T follicular helper cell (primary cell): ENCODE results near the gene WDR73.
"Not testable (repeated sequence)": the region's sequence is repeated elsewhere in the genome, so short reads cannot be mapped to it uniquely, and the experiment has no call there.

ENCODE experiments used
- DNase-seq: peaks from one replicate; pipeline ENCODE4 v3.0.0-alpha.2; 2020; ENCODE audit warnings: low read depth
- total RNA-seq, 2 experiments: gene quantifications; one replicate each; lab custom pipeline; 2026; lab: John Stamatoyannopoulos, UW

The WDR73 gene
- total RNA-seq, result 49.3 to 59.9 reads per million in 2 experiments

DNA sequence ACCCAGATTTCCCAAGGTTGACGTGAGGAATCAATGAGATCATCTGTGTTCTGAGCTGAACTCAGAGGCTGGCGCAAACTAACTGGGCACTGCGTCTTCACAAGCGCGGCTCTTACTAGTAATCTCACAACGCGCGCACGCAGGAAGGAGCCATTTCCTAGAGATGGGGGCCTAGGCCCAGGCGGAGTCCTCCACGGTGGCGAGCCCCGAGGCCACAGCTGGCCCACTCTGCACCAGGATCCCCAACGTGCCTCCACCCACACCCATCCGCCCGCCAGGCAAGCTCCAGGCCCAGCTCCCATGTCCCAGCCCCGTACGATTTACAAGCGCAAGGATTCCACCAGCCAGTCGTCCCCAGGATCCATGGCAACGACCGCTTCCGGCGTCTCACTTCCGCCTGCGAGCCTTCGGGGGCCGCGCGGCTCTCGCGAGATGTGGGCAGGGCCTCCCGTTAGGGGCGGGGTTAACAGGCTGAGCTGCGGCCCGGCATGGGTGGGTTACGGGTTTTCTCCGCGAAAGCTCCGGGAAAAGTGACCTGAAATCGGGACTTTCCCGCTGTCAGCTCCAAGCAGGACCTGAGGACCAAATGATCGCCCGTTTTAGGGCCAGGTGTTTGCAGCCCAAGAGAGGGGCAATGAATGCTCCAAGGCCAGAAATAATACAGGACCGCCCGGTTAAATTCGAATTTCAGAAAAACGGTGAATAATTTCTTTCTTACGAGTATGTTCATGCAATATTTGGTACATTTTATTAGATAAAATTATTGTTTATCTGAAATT is at the start of gene WDR73:
Gene WDR73 (minus strand): TSS at position 374 of the 779 bp plus-strand sequence. CDS start 9 bp downstream, at position 365.
- peak; percentile 97 for DNase-seq

GRCh38 chr15:84703808-84704207 is 49.7 kb upstream of the WDR73 start:
- no peak for DNase-seq

GRCh38 chr15:84702961-84703482 is 48.9 kb upstream of the WDR73 start:
- DNase-seq, result no peak

DNA sequence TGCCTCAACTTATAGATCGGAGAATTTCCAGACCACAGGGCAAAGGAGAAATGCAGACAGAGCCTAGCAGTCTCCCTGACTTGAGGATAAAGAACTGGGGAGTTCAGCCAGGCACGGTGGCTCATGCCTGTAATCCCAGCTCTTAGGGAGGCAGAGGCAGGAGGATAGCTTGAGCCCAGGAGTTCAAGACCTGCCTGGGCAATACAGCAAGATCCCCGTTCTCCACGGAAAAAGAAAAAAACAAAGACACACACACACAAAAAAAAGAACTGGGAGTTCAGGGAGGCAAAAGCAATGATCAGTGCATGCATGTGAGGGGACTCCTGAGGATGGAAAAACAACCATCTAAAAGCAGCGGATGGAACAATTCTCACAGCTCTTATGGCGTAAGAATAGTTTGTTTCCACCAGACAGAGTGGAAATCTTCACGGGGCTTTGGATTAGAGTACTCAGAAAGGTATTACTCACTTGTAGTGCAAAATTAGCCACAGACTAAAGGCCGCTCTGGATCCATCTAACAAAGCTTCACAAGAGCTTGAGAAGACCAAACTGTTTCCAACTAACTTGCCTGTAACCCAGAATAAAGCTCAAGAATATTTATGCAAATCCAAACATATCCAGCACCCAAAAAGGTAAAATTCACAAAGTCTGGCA is 45.6 kb upstream of the WDR73 start:
- no peak for DNase-seq

GRCh38 chr15:84697236-84697990 is 43.3 kb upstream of the WDR73 start:
- DNase-seq, result no peak

GRCh38 chr15:84696757-84697156 is 42.7 kb upstream of the WDR73 start:
- no peak for DNase-seq

- no peak for DNase-seq
Observed at GRCh38 chr15:84690342-84690741, 36.3 kb upstream of the WDR73 start.

- no peak for DNase-seq
Observed at GRCh38 chr15:84689858-84690257, 35.8 kb upstream of the WDR73 start.

DNA sequence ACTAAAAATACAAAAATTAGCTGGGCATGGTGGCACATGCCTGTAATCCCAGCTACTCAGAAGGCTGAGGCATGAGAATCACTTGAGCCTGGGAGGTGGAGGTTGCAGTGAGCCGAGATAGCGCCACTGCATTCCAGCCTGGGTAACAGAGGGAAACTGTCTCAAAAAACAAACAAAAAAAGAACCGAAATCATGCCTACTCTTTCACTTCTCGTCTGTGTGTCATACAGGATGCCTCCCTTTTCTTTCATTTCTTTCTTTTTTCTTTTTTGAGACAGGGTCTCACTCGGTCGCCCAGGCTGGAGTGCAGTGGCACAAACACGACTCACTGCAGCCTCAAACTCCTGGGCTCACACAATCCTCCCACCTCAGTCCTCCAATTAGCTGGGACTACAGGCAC is 32.4 kb upstream of the WDR73 start:
- DNase-seq, result not testable (repeated sequence)

- no peak for DNase-seq
Observed at GRCh38 chr15:84685304-84685703, 31.2 kb upstream of the WDR73 start.

DNA sequence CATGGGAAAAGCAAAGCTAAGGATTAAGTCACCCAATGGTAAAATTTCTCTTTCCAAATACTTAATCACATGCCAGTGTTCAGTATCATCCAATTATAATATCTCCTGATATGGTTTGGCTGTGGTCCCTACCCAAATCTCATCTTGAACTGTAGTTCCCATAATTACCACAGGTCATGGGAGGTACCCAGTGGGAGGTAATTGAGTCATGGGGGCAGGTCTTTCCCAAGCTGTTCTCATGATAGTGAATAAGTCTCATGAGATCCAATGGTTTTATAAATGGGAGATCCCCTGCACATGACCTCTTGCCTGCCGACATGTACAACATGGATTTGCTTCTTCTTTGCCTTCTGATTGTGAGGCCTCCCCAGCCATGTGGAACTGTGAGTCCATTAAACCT is 30.0 kb upstream of the WDR73 start:
- no peak for DNase-seq

- DNase-seq, result peak; percentile 52
Observed at GRCh38 chr15:84681831-84682230, 27.7 kb upstream of the WDR73 start.

DNA sequence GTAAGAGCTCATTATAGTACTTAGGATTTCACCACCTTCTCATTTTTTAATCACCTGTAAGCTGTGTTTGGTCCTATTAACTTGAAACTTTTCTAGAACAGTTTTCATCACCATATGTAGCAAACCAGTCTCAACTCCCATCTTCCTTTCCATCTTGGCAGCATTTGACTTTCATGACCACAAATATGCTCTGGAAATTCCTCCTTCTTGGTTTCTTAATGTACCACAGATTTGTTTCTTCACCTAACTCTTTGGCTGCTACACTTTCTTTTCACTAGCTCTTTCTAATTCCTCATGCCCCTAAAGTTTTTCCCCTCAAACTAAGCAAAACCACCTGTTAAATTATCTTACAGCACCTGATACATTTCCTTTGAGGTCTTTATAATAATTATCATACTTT is 17.1 kb upstream of the WDR73 start:
- no peak for DNase-seq

GRCh38 chr15:84669726-84670125 is 15.6 kb upstream of the WDR73 start:
- DNase-seq, result no peak

DNA sequence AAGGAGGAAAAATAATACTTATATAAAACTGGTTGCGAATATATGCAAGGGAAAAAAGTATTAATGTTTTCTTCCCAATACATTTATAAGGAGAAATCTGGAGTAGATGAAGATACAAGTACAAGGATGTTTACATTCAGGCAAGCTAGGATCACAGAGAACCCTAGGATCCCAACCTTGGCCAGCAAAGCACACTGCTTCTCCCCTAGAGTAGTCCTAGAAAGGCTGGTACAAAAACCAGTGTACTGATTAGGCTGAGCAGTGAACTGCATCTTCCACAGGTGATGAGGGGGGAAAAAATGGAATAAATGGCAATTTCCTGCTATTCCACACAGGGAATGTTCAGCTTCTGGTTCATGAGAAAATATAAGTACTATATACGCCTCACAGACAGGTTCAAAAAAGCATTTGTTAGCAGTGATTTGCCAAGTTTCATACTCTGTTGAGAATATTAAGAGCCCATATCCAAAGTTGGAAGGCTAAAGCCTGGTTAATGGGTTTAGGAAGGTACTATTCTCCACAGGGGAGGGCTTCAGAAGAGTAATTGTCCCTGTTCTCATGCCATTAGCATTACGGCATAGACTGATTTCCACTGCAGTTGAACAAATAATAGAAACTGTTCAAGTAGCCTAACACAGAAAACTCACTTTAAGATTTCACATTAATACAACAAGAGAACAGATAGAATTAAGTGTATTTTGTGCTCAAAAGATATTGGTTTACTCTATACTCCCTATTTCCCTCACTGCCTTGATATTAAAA is 14.3 kb upstream of the WDR73 start:
- DNase-seq, result no peak

- no peak for DNase-seq
Observed at GRCh38 chr15:84666373-84666772, 12.3 kb upstream of the WDR73 start.

DNA sequence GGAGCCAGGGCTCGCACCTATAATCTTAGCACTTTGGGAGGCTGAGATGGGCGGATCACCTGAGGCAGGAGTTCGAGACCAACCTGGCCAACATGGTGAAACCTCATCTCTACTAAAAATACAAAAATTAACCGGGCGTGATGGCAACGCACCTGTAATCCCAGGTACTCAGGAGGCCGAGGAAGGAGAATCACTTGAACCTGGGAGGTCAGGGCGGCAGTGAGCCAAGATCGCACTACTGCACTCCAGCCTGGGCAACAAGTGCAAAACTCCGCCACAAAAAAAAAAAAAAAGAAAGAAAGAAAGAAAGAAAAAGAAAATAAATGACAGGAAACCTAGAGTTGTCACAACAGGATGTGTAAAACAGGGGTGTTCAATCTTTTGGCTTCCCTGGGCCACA is 6.9 kb upstream of the WDR73 start:
- DNase-seq, result no peak

DNA sequence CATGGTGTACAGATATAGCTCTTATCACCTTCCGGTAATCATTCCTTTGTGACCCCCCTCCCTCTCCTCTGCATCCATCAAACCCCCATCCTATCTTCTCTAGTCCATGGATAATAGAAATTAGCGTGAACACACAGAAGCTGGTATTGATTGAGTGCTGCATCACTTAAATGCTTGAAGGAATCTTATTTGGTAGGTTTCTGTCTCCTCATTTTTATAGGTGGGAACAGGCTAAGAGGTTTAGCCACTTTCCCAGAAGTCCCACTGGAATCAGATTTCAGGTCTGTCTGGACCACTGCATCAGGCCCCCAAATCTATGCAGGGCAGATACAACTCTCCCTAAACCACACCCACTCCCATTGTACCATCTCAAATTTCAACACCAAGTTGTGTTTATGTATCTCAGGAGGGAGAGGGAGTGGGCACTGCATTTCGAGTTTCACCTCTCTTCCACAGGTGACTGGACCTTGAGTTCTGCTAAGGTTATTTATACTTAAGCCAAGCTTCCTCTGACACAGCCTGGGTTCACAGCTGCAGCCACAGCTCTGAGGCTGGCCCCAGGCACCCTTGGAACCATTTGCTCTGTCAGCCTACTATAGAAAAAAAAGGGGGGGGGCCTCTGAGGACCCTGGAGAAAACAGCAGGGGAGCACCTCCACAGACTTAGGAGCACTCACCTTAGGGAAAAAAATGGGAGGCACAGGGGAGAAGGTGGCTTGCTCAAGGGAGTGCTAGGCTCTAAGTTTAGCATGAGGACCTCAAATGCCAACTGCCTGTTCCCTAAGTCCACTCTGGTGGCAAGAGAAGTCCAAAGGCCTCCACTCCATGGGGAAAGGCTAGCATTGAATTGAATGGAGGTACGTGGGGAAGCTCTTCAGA is 6.1 kb upstream of the WDR73 start:
- DNase-seq, result no peak

- no peak for DNase-seq
Observed at GRCh38 chr15:84658788-84659411, 4.8 kb upstream of the WDR73 start.

GRCh38 chr15:84658080-84658787 is 4.2 kb upstream of the WDR73 start, which contains the start of gene NMB:
TSS of gene NMB (minus strand) at chr15:84658199. CDS start at chr15:84658152, 47 bp downstream.
- DNase-seq, result peak; percentile 79
